Measurements from ENCODE around the gene C12orf75. TPM values are rescaled to one million over a fixed set of nuclear protein-coding genes. Genes with fewer than 3 reads are reported as not detected.
"Not testable (repeated sequence)": the region's sequence is repeated elsewhere in the genome, so short reads cannot be mapped to it uniquely, and the experiment has no call there.

The C12orf75 gene
- total and polyA plus RNA-seq, 10 donors = 12.7 to 33.4 (median 17.8) TPM

DNA sequence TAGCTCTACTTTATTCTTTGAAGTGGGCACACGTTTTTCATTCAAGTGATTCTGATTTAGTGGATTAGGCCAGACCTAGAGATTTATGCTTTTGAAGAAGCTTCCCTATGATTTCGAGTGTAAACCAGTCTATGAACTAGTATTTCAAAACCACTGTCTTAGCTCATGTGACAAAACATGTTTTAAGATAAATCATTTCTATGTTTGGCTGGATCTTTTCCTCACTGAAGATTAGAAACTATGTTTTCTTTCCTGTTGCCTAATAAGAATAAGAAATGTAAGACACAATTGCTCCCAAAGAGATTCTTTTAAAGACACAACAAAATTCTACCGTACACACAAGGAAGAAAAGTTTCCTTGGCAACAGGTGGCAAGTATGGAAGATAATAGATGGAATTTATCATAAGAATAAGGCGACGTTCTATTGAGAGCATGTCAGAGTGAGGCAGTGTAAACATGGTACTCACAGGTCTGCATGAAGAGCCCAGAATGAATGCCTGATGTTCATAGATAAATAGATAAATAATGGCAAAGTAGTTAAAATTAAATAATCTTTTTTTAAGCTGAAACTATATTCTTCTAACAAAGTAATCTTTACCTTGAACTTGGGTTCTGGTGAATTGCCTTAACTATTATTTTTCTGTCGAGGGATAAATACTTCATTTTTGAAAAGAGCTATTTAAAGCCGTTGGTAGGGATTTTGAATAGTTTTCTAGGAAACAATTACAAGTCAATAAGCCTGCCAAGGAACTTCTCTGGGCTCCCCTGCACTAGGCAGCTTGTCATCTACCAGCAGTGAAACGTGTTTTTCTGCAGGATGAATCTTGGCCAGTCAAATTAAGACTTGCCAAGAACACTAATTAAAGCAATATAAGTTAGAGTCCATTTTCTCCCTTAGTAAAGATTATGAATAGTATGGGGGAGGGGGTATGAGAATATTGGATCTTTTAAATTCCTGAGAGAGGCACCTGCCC lies 34.1 kb upstream of the C12orf75 start:
- 69 to 84% (median 78%) methylated on average over 8 of the region's 8 CpGs for WGBS, 5 donors
- TF ChIP-seq POLR2AphosphoS5 (IDR thresholded peaks at IDR 0.05) (no peak), POLR2A (IDR thresholded peaks at IDR 0.05) (no peak), CTCF (IDR thresholded peaks at IDR 0.05 in 8 of 11, conservative IDR thresholded peaks at IDR 0.05 in 3 of 11) (no peak)
- intact Hi-C loops (cut with DNase I; ENCODE audit: low total_unique reads) = no loop called here

DNA sequence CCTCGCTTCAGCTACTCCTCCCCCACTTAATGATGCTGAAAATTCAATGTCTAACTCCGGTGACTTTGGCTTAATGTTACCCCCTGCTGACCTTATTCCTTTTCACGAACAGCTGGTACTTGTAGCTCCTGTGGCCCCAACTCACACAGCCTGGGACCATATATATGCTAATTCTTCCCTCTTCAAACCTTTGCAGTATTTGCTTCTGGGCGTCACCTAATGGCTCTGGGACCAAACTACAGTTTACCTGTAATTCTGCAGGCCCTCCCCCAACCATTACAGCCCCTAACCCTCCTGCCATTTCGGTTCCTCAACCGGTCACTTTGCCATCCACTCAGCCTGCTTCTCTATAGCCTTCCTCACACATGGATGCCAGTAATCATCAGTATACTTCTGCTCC lies 29.6 kb upstream of the C12orf75 start:
- intact Hi-C loops (cut with DNase I; ENCODE audit: low total_unique reads) = no loop called here
- H3K4me1 ChIP-seq = no peaks in the 10 kb centered on the region
- 85 to 95% (median 91%) methylated on average over 6 of the region's 6 CpGs for WGBS, 5 donors
- TF ChIP-seq CTCF (IDR thresholded peaks at IDR 0.05 in 8 of 11, conservative IDR thresholded peaks at IDR 0.05 in 3 of 11) (no peak), POLR2A (IDR thresholded peaks at IDR 0.05) (no peak), POLR2AphosphoS5 (IDR thresholded peaks at IDR 0.05) (no peak)
- H3K9me3 ChIP-seq = peaks cover 0 to 40% (median 31%) of the 10 kb centered on the region in 8 donors
- H3K27ac ChIP-seq = no peak overlapping the region
- H3K36me3 ChIP-seq = no peaks in the 10 kb centered on the region
- H3K27me3 ChIP-seq (replicated peaks in 1 of 7) = no peaks in the 10 kb centered on the region
- no peak overlapping the region for H3K4me3 ChIP-seq
- no peak for DNase-seq

More for the DNA sequence above, 34.1 kb upstream of the C12orf75 start:
- no peak for DNase-seq
- Histone ChIP-seq H3K27ac (no peak overlapping the region), H3K4me1 (no peaks in the 10 kb centered on the region), H3K27me3 (replicated peaks in 1 of 7) (no peaks in the 10 kb centered on the region), H3K4me3 (no peak overlapping the region), H3K9me3 (peaks cover 0 to 40% (median 31%) of the 10 kb centered on the region in 8 donors), H3K36me3 (no peaks in the 10 kb centered on the region)

GRCh38 chr12:105301696-105302095 lies 28.8 kb upstream of the C12orf75 start:
- Histone ChIP-seq H3K4me3 (no peak overlapping the region), H3K9me3 (peaks cover 0 to 40% (median 31%) of the 10 kb centered on the region in 8 donors), H3K4me1 (no peaks in the 10 kb centered on the region), H3K27me3 (replicated peaks in 1 of 7) (no peaks in the 10 kb centered on the region), H3K27ac (no peak overlapping the region), H3K36me3 (no peaks in the 10 kb centered on the region)
- intact Hi-C loops (cut with DNase I; ENCODE audit: low total_unique reads) = no loop called here
- 82 to 93% (median 87%) methylated on average over 5 of the region's 5 CpGs for WGBS, 5 donors
- DNase-seq = no peak
- TF ChIP-seq CTCF (IDR thresholded peaks at IDR 0.05 in 8 of 11, conservative IDR thresholded peaks at IDR 0.05 in 3 of 11) (no peak), POLR2AphosphoS5 (IDR thresholded peaks at IDR 0.05) (no peak), POLR2A (IDR thresholded peaks at IDR 0.05) (no peak)

GRCh38 chr12:105302986-105303385 lies 27.5 kb upstream of the C12orf75 start:
- H3K27ac ChIP-seq; H3K27me3 ChIP-seq (replicated peaks in 1 of 7); intact Hi-C loops (cut with DNase I; ENCODE audit: low total_unique reads); H3K36me3 ChIP-seq; DNase-seq; H3K4me1 ChIP-seq; H3K4me3 ChIP-seq: not testable (repeated sequence)
- peaks cover 0 to 35% (median 26%) of the 10 kb centered on the region in 8 donors for H3K9me3 ChIP-seq
- 92 to 95% (median 94%) methylated on average over 7 of the region's 7 CpGs for WGBS, 5 donors

DNA sequence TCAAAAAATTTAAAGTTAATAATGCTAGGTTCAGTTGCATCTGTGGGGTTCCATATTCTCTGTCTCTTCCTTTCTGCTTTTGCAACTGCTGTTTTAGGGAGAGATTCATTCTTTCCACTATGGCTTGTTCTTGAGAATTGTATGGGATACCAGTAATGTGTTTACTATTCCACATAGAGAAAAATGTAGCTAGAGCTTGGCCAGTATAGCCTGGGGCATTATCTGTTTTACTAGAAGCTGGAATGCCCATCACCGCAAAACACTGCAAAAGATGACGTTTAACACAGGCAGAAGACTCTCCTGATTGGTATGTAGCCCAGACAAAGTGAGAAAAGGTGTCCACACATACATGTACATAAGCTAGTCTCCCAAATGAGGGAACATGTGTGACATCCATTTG lies 25.9 kb upstream of the C12orf75 start:
- H3K4me3 ChIP-seq; intact Hi-C loops (cut with DNase I; ENCODE audit: low total_unique reads); H3K36me3 ChIP-seq; DNase-seq; H3K4me1 ChIP-seq; H3K27ac ChIP-seq; H3K27me3 ChIP-seq (replicated peaks in 1 of 7): not testable (repeated sequence)
- WGBS, 5 donors = 92 to 96% (median 94%) methylated on average over 2 of the region's 2 CpGs
- H3K9me3 ChIP-seq = peaks cover 0 to 24% (median 14%) of the 10 kb centered on the region in 8 donors

- Histone ChIP-seq H3K9me3 (peaks cover 0 to 14% (median 0%) of the 10 kb centered on the region in 8 donors), H3K27ac (peak overlapping the region in 4 of 8 donors; percentile 0 to 43 (median 38))
- H3K4me1 ChIP-seq; intact Hi-C loops (cut with DNase I; ENCODE audit: low total_unique reads); H3K4me3 ChIP-seq; H3K27me3 ChIP-seq (replicated peaks in 1 of 7); DNase-seq; H3K36me3 ChIP-seq: not testable (repeated sequence)
- 28 to 55% (median 39%) methylated on average over 6 of the region's 6 CpGs for WGBS, 5 donors
Measured at GRCh38 chr12:105307601-105308314, 22.7 kb upstream of the C12orf75 start.

DNA sequence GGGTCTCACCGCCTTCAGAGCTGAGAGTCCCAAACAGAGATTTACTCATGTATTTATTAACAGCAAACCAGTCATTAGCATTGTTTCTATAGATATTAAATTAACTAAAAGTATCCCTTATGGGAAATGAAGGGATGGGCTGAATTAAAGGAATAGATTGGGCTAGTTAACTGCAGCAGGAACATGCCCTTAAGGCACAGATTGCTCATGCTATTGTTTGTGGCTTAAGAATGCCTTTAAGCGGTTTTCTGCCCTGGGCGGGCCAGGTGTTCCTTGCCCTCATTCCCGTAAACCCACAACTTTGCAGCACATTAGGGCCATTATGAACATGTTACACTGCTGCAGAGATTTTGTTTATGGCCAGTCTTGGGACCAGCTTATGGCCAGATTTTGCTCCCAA lies 21.7 kb upstream of the C12orf75 start:
- intact Hi-C loops (cut with DNase I; ENCODE audit: low total_unique reads); H3K27ac ChIP-seq; H3K4me1 ChIP-seq; H3K4me3 ChIP-seq; H3K36me3 ChIP-seq; DNase-seq; H3K27me3 ChIP-seq (replicated peaks in 1 of 7): not testable (repeated sequence)
- peaks cover 0 to 24% (median 4%) of the 10 kb centered on the region in 8 donors for H3K9me3 ChIP-seq
- WGBS, 5 donors = 91 to 100% (median 96%) methylated on average over 4 of the region's 4 CpGs
